HG03280 (cell line): Measurements from ENCODE around the gene SUPT3H.

Source experiments
- ATAC-seq: cut with Tn5 transposase; IDR thresholded peaks from one replicate; pipeline ENCODE4 v1.9.1; 2021; ENCODE audit warnings: mild to moderate bottlenecking, moderate library complexity; ENCODE audit not compliant: unreplicated experiment

Gene SUPT3H

DNA sequence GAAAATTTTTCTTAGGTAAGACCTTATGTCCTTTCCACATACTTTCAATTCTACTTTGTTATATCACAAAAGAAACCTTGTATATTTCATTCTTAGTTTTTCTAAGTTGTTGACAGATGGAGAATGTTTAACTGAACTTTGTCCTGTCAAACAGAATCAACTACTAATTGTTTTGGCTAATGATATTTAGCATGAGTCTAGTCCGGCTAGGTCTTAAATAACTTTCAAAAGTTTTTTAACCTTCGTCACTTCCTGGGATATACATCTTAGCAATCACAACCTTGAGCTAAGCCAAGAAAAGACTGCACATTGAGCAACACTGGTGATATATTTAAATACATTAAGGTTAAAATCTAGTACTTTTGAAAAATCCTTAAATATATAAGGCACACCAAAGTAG, 112.5 kb downstream of the SUPT3H start:
- no peak for ATAC-seq

DNA sequence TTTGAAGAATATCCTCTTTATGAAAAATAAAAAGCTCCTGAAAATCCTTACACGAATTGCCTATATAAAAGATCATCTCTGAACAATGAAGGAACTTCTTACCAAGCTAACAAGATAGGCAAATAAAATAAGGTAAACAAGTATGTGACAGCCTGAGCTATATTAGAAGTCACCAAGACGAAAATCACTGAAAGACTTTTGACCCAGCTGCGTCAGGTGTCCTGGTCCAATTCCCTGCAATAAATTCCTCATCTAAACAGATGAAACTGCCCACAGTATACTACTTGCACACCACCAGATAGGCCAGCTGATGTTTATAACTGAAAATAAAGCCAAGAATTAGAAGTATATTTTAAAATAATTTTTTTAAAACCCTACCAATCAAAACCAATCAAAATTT, 117.0 kb downstream of the SUPT3H start:
- no peak for ATAC-seq

- ATAC-seq: no peak
Measured at GRCh38 chr6:45256697-45257695, 120.7 kb downstream of the SUPT3H start.

DNA sequence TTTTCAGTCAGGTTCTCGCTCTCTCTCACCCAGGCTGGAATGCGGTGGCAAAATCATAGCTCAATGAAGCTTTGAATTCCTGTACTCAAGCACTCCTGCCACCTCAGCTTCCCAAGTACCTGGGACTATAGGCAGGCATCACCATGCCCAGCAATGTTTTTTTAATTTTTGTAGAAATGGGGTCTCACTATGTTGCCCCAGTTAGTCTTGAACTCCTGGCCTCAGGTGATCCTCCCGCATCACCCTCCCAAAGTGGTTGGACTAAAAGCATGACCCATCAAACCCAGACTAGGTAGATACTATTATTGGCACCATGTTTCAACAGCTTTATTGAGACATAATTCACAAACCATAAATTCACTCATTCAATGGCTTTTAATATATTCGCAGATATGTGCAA, 122.3 kb downstream of the SUPT3H start:
- no peak for ATAC-seq

DNA sequence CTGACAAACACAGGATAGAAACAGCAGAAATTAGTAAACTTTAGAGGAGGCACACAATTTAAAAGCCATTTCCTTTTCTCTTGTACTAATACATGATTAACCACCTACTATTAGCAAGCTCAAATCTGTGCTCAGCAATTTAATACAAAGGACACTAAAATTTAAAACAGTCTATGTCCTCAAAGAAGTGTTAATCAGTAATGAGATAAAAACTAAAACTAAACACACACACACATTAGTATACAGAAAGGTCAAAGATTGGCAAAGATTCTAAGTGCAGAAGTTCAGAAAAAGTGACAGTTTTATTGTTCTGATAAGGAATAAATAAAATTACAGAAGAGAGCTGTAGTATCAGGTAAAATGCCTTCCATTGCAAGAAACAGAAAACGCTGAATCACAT, 123.5 kb downstream of the SUPT3H start:
- ATAC-seq: no peak

DNA sequence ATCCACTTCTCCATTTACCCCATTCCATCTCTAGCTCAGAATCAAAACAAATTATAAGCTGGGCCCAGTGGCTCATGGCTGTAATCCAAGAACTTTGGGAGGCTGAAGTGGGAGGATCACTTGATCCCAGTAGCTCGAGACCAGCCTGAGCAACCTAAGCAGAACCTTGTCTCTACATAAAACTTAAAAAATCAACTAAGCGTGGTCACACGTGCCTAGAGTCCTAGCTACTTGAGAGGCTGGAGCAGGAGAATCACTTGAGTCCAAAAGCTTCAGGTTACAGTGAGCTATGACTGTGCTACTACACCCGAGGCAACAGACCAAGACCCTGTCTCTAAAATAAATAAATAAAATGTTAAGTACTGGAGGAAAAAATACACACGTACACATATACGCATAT, 124.3 kb downstream of the SUPT3H start:
- no peak for ATAC-seq

GRCh38 chr6:45231660-45232059, 146.1 kb downstream of the SUPT3H start:
- no peak for ATAC-seq

- no peak for ATAC-seq
Measured at GRCh38 chr6:45229416-45229815, 148.3 kb downstream of the SUPT3H start.

- ATAC-seq: no peak
Measured at GRCh38 chr6:45226081-45226480, 151.7 kb downstream of the SUPT3H start.

GRCh38 chr6:45222380-45222779, 155.4 kb downstream of the SUPT3H start:
- no peak for ATAC-seq

DNA sequence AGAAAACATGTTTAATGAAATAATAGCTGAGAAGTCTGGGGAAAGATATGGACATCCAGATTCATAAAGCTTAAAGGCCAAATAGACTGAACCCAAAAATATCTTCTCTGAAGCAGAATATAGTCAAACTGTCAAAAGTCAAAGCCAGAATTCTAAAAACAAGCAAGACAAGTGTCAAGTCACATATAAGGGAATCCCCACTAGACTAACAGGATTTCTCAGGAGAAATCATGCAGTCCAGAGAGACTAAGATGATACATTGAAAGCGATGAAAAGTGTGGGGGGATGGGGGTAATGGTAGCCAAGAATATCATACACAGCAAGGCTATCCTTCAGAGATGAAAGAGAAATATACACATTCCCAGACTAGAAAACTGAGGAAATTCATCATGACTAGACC, 162.0 kb downstream of the SUPT3H start:
- ATAC-seq: no peak

DNA sequence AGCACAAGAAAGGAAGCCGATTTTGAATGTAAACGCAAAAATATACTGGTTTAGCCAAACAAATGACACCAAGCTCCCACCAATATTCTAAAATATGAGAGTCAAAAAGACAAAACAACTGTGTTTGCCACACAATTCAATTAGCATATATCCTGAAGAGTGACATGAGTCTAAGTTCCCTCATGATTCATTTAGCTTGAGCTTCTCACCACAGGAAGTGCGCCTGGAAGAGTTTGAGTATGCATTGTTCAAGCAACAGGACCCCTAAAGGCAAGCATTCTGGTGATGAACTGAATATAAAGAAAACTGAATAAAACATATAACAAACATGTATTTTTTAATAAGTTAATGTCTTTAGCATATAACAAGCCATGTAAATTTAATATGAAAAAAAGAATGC, 164.8 kb downstream of the SUPT3H start:
- no peak for ATAC-seq

DNA sequence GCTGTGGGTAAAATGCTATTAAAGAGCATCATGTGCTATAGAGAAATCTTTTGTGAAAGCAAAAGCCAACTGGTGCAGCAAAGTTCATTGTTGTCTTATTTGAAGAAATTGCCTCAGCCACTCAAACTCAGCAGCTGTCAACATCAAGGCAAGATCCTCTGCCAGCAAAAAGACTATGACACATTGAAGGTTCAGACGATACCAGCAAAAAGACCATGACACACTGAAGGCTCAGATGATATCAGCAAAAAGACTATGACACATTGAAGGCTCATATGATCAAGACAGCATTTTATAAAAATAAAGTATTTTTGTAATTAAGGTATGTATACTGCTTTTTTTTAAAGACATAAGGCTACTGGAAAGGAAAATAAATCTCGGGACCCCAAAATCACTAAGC, 168.0 kb downstream of the SUPT3H start:
- no peak for ATAC-seq

GRCh38 chr6:45206793-45207492, 170.8 kb downstream of the SUPT3H start:
- no peak for ATAC-seq

- ATAC-seq: no peak
Measured at GRCh38 chr6:45201484-45201883, 176.2 kb downstream of the SUPT3H start.

DNA sequence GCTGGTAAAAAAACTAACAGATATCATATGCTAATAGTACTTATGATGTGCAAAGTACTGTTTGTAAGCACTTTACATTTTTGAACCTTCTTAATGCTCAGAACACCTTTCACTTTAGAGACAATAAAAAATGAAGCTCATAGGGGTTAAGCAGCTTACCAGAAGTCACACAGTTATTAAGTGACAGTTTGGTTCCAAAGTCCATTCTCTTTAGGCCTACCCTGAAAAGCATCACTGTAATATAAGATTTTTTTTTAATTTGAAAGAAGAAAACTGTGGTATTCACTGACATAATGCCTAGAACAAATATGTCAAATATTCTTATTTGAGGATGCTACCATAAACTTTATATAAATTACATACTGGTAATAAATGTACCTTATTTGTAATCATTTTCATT, 177.2 kb downstream of the SUPT3H start:
- ATAC-seq: no peak

- ATAC-seq: no peak
Measured at GRCh38 chr6:45199554-45199953, 178.2 kb downstream of the SUPT3H start.

DNA sequence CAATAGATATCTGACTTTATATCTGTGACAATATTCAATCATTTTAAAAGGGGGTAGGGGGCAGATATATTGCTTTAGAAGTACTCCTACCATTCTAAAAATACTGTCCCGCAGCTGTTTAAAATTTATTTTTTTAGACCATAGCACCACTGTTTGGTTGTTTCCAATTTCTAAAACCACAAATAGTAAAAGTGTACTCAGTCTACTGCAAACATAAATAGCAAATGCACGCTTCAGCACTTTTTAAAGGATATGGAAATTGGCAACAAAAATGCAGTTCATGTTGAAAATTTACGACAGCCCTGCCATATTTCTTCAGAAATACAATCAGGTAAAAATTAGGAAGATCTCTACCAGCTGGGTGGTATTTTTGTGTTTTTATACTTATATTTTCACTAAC, 181.6 kb downstream of the SUPT3H start:
- ATAC-seq: no peak

DNA sequence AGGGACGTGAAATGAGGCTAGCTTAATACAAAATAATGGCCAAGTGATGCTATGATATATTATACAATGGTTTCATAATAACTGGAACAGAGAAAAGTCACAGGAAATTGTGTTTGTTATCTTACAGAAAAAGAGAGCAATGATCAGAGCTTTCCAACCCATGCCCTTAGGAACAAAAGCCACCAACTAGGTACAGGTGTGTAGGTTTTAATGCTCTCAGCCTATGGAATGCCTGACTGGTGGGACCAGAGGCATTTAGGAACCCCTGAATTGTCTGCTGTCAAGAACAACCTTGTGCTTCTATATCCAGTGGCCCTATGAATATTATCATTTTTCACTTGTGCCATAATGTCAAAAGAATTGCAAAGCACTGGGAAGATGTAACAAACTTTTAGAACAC, 182.6 kb downstream of the SUPT3H start:
- no peak for ATAC-seq

GRCh38 chr6:45192556-45192955, 185.2 kb downstream of the SUPT3H start:
- no peak for ATAC-seq

- no peak for ATAC-seq
Measured at GRCh38 chr6:45191414-45191813, 186.3 kb downstream of the SUPT3H start.

DNA sequence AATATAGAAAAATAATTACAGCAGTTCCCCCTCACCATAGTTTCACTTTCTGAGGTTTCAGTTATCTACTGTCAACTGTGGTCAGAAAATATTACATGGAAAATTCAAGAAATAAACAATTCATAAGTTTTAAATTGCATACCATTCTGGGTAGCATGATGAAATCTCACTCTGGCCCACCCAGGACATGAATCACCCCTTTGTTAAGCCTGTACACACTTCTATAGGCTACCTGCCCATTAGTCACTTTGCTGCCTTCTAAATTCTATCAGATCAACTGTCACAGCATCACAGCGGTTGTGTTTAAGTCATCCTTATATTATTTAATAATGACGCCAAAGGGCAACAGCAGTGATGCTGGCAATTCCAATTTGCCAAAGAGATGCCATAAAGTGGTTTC, 189.9 kb downstream of the SUPT3H start:
- ATAC-seq: no peak
